Eye (tissue), 1 donor: Measurements from ENCODE around the gene MFN2.
"Not testable (repeated sequence)": the region's sequence is repeated elsewhere in the genome, so short reads cannot be mapped to it uniquely, and the experiment has no call there.

Source experiments
- DNase-seq: peaks from one replicate; pipeline ENCODE4 v3.0.0-alpha.2; 2015

Gene MFN2

GRCh38 chr1:12001249-12001917 lies 21.1 kb downstream of the MFN2 start:
- peak; percentile 18 for DNase-seq

- no peak for DNase-seq
Observed at GRCh38 chr1:12001996-12002493, 21.8 kb downstream of the MFN2 start.

- DNase-seq: no peak
Observed at GRCh38 chr1:12003762-12004161, 23.5 kb downstream of the MFN2 start.

GRCh38 chr1:12005488-12006166 lies 25.4 kb downstream of the MFN2 start:
- DNase-seq: no peak

GRCh38 chr1:12006167-12006921 lies 26.1 kb downstream of the MFN2 start:
- no peak for DNase-seq

- DNase-seq: no peak
Observed at GRCh38 chr1:12007204-12007603, 27.0 kb downstream of the MFN2 start.

- DNase-seq: not testable (repeated sequence)
Observed at GRCh38 chr1:12008355-12008754, 28.1 kb downstream of the MFN2 start.

- no peak for DNase-seq
Observed at GRCh38 chr1:12009318-12009947, 29.2 kb downstream of the MFN2 start.

GRCh38 chr1:12010746-12011570 lies 30.7 kb downstream of the MFN2 start:
- no peak for DNase-seq

GRCh38 chr1:12011998-12012397 lies 31.8 kb downstream of the MFN2 start:
- DNase-seq: no peak

GRCh38 chr1:12012560-12013316 lies 32.5 kb downstream of the MFN2 start:
- no peak for DNase-seq

GRCh38 chr1:12014141-12014991 lies 34.1 kb downstream of the MFN2 start:
- no peak for DNase-seq

GRCh38 chr1:12015001-12015491 lies 34.8 kb downstream of the MFN2 start:
- DNase-seq: no peak

- no peak for DNase-seq
Observed at GRCh38 chr1:12015499-12015898, 35.3 kb downstream of the MFN2 start.

- DNase-seq: no peak
Observed at GRCh38 chr1:12016182-12016581, 35.9 kb downstream of the MFN2 start.

GRCh38 chr1:12019858-12020509 lies 39.7 kb downstream of the MFN2 start:
- DNase-seq: peak; percentile 52

GRCh38 chr1:12021616-12022015 lies 41.4 kb downstream of the MFN2 start:
- no peak for DNase-seq

- DNase-seq: no peak
Observed at GRCh38 chr1:12022036-12022435, 41.8 kb downstream of the MFN2 start.

- no peak for DNase-seq
Observed at GRCh38 chr1:12026586-12026985, 46.3 kb downstream of the MFN2 start.

- DNase-seq: no peak
Observed at GRCh38 chr1:12028248-12028647, 48.0 kb downstream of the MFN2 start.
